Effector memory CD4-positive, alpha-beta T cell (primary cell): ENCODE data around the gene CLDN16.

ENCODE experiments used
- DNase-seq, 3 donors: peaks; one replicate each; pipeline ENCODE4 v3.0.0-alpha.2; 2020
- H3K27ac ChIP-seq: 2 replicates; pipeline ENCODE4 v1.7.0; 2013; ENCODE audit warnings: mild to moderate bottlenecking, low read length, moderate library complexity; ENCODE audit not compliant: insufficient read depth, poor library complexity, severe bottlenecking
- H3K27me3 ChIP-seq: replicated peaks from 2 replicates; pipeline ENCODE4 v1.7.0; 2013; ENCODE audit warnings: mild to moderate bottlenecking, low read length; ENCODE audit not compliant: insufficient read depth, control insufficient read depth, poor library complexity, severe bottlenecking
- H3K36me3 ChIP-seq: 2 replicates; pipeline ENCODE4 v1.7.0; 2013; ENCODE audit warnings: mild to moderate bottlenecking, low read length, moderate library complexity; ENCODE audit not compliant: control insufficient read depth, insufficient read depth
- H3K4me1 ChIP-seq: 2 replicates; pipeline ENCODE4 v1.7.0; 2013; ENCODE audit warnings: low read length, mild to moderate bottlenecking; ENCODE audit not compliant: control insufficient read depth, insufficient read depth, poor library complexity, severe bottlenecking
- H3K4me3 ChIP-seq: 2 replicates; pipeline ENCODE4 v1.7.0; 2013; ENCODE audit warnings: low read length, low read depth, mild to moderate bottlenecking; ENCODE audit not compliant: insufficient read depth, poor library complexity, severe bottlenecking
- H3K9me3 ChIP-seq: 2 replicates; pipeline ENCODE4 v1.7.0; 2013; ENCODE audit warnings: mild to moderate bottlenecking, low read length, moderate library complexity; ENCODE audit not compliant: control insufficient read depth
- total RNA-seq, 3 donors: gene quantifications; one replicate each; lab custom pipeline; 2026; lab: John Stamatoyannopoulos, UW

Gene CLDN16, protein sequence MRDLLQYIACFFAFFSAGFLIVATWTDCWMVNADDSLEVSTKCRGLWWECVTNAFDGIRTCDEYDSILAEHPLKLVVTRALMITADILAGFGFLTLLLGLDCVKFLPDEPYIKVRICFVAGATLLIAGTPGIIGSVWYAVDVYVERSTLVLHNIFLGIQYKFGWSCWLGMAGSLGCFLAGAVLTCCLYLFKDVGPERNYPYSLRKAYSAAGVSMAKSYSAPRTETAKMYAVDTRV
- 0 reads per million in 3 donors for total RNA-seq

DNA sequence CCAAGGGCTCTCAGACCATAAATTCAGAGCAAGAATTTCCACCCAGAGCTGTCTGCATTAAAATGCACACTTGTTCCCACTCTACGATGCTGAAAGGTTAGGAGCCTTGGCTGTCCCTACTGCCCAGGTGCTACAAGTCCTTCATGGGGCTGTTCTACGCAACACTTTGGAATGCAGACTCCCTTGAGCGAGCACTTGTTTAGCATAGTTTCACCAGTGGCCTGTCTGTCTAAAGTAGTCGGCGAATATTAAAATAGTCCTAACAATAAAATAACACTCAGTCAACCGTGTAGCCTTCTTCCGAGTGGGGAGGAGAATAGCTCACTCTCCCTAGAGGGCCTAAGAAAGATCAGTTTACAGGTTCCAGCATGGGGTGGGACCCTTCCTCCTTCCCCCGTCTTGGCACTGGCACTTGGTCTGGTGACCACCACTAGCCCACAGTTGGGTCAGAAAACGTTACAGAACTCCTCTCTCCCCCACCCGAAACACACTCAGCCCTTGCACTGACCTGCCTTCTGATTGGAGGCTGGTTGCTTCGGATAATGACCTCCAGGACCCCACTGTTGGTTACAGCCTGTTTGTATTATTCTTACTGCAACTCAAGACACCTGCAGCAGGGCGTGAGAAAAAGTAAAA, at the start of gene CLDN16:
Gene CLDN16 (plus strand): TSS at position 586 of the 636 bp plus-strand sequence. CDS start 167 bp downstream, outside the sequence.
- Histone ChIP-seq H3K4me3 (no peak within 1 kb of the TSS), H3K4me1 (no peaks in the 10 kb centered on the region), H3K36me3 (no peaks in the 10 kb centered on the region), H3K27me3 (no peaks in the 10 kb centered on the region), H3K27ac (no peak within 1 kb of the TSS), H3K9me3 (no peaks in the 10 kb centered on the region)
- DNase-seq: no peak

DNA sequence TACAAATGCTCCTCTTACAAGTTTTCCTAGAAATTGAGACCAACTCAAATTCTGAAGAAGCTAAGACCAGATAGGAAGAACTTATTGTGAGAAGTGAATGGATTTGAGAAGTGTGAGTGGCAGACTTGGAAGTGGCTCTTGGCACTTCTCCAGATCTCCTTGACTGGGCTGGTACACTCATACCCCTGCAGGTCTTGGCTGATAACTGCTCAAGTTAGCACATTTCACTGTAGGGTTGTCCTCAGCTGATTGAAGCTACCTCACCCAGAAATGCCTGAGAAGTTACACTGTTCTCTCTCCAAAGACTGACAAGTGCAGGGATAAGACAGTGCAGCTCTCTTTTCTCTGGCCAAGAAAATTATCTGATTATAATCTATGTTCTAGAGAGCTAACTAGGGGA, 49.2 kb upstream of the CLDN16 start:
- Histone ChIP-seq H3K27me3 (no peaks in the 10 kb centered on the region), H3K4me3 (no peak overlapping the region), H3K36me3 (no peaks in the 10 kb centered on the region), H3K4me1 (no peaks in the 10 kb centered on the region), H3K27ac (no peak overlapping the region), H3K9me3 (no peaks in the 10 kb centered on the region)
- no peak for DNase-seq

DNA sequence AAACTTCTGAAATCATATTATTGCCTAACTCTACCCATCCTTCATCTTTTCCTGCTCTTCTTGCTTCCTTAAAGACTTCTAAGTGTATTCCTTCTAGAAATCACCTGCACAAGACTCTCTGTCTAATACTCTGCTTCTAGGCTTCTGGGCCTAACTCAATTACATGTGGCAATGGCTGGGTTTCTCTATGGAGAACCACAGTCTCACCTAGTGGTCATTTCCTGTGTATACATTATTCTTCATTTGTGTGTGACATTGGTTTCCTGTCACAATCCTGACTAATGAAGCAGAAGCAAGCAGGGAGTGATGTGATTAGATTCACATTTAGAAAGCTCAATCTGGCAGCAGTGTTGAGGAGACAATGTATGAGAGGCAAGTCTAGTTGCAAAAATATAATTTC, 48.8 kb upstream of the CLDN16 start:
- H3K27me3 ChIP-seq: no peaks in the 10 kb centered on the region
- no peak for DNase-seq
- H3K27ac ChIP-seq: no peak overlapping the region
- no peaks in the 10 kb centered on the region for H3K9me3 ChIP-seq
- no peak overlapping the region for H3K4me3 ChIP-seq
- no peaks in the 10 kb centered on the region for H3K4me1 ChIP-seq
- no peaks in the 10 kb centered on the region for H3K36me3 ChIP-seq

DNA sequence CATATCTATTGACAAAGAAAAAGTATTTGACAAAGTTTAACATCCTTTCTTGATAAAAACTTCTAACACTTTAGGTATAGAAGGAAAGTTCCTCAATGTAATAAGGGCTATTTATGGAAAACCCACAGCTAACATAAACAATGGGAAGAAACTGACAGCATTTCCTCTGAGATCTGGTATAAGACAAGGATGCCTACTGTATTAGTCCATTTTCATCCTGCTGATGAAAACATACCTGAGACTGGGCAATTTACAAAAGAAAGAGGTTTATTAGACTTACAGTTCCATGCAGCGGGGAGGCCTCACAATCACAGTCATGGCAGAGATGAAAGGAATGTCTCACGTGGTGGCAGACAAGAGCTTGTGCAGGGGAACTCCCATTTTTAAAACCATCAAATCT, 47.9 kb upstream of the CLDN16 start:
- H3K27ac ChIP-seq: no peak overlapping the region
- no peaks in the 10 kb centered on the region for H3K27me3 ChIP-seq
- no peaks in the 10 kb centered on the region for H3K36me3 ChIP-seq
- H3K4me3 ChIP-seq: no peak overlapping the region
- no peaks in the 10 kb centered on the region for H3K9me3 ChIP-seq
- no peaks in the 10 kb centered on the region for H3K4me1 ChIP-seq
- no peak for DNase-seq

DNA sequence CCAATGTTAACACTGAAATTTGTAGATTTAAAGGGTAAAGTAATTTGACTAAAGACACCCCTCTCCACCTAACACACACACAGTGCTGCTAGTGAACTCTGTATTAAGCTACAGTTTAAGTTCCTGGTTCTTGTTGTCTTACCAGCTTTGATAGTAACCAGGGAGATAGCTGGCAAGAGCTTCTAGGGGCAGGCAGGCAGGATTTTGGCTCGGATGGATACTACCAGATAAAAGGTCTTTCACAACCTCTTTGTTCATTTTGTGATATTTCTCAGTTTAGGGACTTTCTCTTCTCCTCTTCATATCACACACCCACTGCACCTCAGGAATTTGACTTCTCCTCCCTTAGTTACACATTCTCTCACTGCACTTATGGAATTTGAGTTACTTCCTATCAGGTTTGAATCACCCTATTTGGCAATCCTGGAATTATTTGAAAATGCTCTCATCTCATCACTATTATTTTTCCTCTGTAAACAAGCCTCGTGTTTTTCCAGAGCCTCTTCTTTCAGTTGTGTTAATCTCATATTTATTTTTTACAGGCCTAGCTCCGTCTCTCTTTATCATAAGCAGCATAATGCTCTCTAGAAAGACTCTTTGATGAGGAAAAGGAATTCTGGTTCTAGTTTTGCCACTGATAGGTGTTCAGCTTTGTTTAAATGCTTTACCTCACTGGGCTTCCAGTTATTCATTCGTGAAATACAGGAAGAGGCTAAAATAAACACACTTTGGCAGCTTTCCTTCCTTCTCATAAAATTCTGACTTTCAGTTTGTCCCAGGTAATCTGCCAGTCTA, 42.7 kb upstream of the CLDN16 start:
- DNase-seq: no peak
- Histone ChIP-seq H3K27ac (no peak overlapping the region), H3K27me3 (no peaks in the 10 kb centered on the region), H3K36me3 (no peaks in the 10 kb centered on the region), H3K4me3 (no peak overlapping the region), H3K4me1 (no peaks in the 10 kb centered on the region), H3K9me3 (no peaks in the 10 kb centered on the region)

DNA sequence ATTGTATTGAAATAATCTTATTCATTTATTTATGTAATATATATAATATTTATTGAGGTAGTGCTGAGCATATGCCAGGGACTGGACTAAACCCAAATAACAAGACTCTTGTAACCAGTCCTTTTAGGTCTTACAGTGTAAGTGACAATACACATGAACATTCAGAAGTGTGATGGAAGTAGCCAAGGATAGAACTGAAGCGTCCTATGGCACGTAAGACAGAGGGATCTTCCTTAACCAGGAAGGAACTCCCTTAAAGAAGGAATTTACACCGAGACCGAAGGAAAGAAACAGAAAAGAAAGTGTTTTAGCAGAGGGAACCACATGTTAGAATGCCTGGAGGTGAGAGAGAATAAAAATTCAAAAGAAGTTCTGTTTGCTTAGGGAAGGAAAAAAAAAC, 42.1 kb upstream of the CLDN16 start:
- no peak for DNase-seq
- no peaks in the 10 kb centered on the region for H3K9me3 ChIP-seq
- no peaks in the 10 kb centered on the region for H3K36me3 ChIP-seq
- H3K4me3 ChIP-seq: no peak overlapping the region
- no peaks in the 10 kb centered on the region for H3K4me1 ChIP-seq
- H3K27ac ChIP-seq: no peak overlapping the region
- H3K27me3 ChIP-seq: no peaks in the 10 kb centered on the region

DNA sequence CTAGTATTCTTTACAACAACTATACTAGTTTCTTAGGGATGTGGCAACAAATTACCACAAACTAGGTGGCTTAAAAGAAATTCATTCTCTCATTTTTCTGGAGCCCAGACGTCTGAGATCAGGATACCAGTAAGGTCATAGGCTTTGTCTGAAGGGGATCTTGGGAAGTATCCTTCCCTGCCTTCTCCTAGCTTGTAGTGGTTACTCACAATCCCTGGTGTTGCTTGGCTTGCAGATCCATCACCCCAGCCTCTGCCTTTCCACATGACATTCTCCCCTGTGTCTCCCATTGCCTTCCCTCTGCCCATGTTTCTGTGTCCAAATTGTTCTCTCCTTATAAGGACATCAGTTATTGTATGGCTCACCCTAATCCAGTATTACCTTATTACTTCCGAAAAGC, 41.4 kb upstream of the CLDN16 start:
- Histone ChIP-seq H3K36me3 (no peaks in the 10 kb centered on the region), H3K4me1 (no peaks in the 10 kb centered on the region), H3K4me3 (no peak overlapping the region), H3K27me3 (no peaks in the 10 kb centered on the region), H3K9me3 (no peaks in the 10 kb centered on the region), H3K27ac (no peak overlapping the region)
- no peak for DNase-seq

DNA sequence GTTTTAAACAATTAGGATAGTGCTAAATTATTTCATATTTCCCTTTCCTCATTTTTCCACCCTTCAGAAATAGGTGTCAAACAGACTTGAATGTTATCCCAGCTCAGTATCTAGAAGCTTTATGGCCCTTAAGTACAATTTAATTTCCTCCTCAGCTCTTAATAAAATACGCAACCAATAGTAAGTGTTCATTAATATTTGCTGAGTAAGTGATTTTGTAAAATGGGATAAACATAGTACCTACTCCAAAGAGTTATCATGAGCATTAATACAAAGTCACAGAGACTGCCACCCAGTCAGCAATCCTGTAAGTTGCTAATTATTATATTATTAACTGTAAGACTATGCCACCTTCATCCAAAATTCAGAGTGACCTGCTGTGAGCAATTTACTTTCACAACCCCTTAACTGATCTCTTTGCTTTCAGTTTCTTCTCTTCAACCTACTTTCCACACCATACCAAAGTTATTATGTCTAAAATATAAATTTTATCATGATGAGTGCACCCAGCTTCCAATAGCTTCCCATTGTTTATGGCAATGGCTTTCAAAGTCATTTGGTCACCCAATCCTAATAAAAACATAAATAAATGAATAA, 35.0 kb upstream of the CLDN16 start:
- H3K4me3 ChIP-seq: no peak overlapping the region
- no peaks in the 10 kb centered on the region for H3K4me1 ChIP-seq
- H3K27me3 ChIP-seq: no peaks in the 10 kb centered on the region
- no peak overlapping the region for H3K27ac ChIP-seq
- H3K36me3 ChIP-seq: no peaks in the 10 kb centered on the region
- no peaks in the 10 kb centered on the region for H3K9me3 ChIP-seq
- no peak for DNase-seq

DNA sequence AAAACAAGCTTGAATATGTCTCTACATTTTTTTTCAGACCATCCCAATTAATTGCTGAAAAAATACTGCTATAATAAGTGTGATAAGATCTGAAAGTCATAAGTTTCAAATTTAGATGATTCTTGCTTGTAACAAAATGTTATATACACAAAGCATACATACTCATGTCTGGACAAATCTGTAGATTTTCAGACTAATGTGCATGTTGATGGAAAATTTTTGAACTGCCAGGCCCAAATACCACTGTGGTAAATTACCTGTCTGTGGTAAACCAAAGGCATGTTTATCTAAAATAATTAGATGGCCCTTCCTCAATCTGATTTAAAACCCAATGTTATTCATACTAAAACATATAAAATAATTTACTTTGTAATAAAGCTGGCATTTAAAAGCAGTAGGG, 31.7 kb upstream of the CLDN16 start:
- no peaks in the 10 kb centered on the region for H3K36me3 ChIP-seq
- H3K27ac ChIP-seq: no peak overlapping the region
- no peak for DNase-seq
- no peaks in the 10 kb centered on the region for H3K4me1 ChIP-seq
- H3K4me3 ChIP-seq: no peak overlapping the region
- H3K9me3 ChIP-seq: no peaks in the 10 kb centered on the region
- no peaks in the 10 kb centered on the region for H3K27me3 ChIP-seq

DNA sequence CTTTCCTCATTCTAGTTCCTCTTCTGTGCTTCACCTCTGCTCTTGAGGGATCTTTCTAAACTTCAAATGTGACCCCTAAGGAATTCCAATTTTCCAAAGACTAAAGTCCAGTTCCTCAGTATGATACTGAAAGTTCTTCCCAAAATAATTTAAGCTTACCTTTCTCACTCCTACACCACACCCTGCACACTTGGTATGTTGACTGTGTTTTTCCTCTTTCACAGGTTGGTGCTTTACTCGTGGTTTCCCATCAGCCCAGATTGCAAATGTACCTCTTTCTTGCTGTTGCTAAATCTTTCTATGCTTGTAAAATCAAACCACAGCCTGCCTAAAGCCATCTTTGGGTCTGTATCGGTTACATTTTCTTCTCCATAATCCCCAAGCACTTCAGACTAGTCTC, 30.5 kb upstream of the CLDN16 start:
- Histone ChIP-seq H3K27ac (no peak overlapping the region), H3K4me1 (no peaks in the 10 kb centered on the region)

More for the DNA sequence above, 30.5 kb upstream of the CLDN16 start:
- no peak for DNase-seq
- no peak overlapping the region for H3K4me3 ChIP-seq
- H3K36me3 ChIP-seq: no peaks in the 10 kb centered on the region
- no peaks in the 10 kb centered on the region for H3K27me3 ChIP-seq
- H3K9me3 ChIP-seq: no peaks in the 10 kb centered on the region
